Astrocyte (in vitro differentiated cells and primary cell): ENCODE results near the gene TK1. TPM values are rescaled to one million over a fixed set of nuclear protein-coding genes. Genes with fewer than 3 reads are reported as not detected.

Experiments
- DNase-seq: peaks from one replicate; pipeline ENCODE4 v3.0.0-alpha.2; 2010; ENCODE audit warnings: low read depth
- FAIRE-seq: peaks from 2 replicates; lab custom pipeline; 2011; peaks lifted over from hg19 to GRCh38; lab: Jason Lieb, UNC
- H2AFZ ChIP-seq: 2 replicates; pipeline ENCODE4 v1.6.0; 2012; ENCODE audit warnings: low read depth, low read length, inconsistent platforms
- H3K27ac ChIP-seq: 2 replicates; pipeline ENCODE4 v1.5.1; 2011; ENCODE audit warnings: low read depth, low read length, inconsistent platforms
- H3K27me3 ChIP-seq: 2 replicates; pipeline ENCODE4 v1.6.0; 2011; ENCODE audit warnings: low read length, inconsistent platforms; ENCODE audit not compliant: insufficient read depth
- H3K36me3 ChIP-seq: 2 replicates; pipeline ENCODE4 v1.5.1; 2011; ENCODE audit warnings: low read length, inconsistent platforms; ENCODE audit not compliant: insufficient read depth
- H3K4me1 ChIP-seq: 2 replicates; pipeline ENCODE4 v1.5.1; 2011; ENCODE audit warnings: low read length, inconsistent platforms; ENCODE audit not compliant: insufficient read depth
- H3K4me2 ChIP-seq: 2 replicates; pipeline ENCODE4 v1.6.0; 2012; ENCODE audit warnings: low read length, inconsistent platforms
- H3K4me3 ChIP-seq: 2 replicates; pipeline ENCODE4 v1.5.1; 2011; ENCODE audit warnings: low read depth, mild to moderate bottlenecking, low read length, inconsistent platforms; ENCODE audit not compliant: insufficient read depth
- H3K79me2 ChIP-seq: 2 replicates; pipeline ENCODE4 v1.6.0; 2012; ENCODE audit warnings: mild to moderate bottlenecking, low read length, inconsistent platforms; ENCODE audit not compliant: insufficient read depth
- H3K9ac ChIP-seq: 2 replicates; pipeline ENCODE4 v1.6.0; 2012; ENCODE audit warnings: mild to moderate bottlenecking, low read length, inconsistent platforms
- H3K9me3 ChIP-seq: 2 replicates; pipeline ENCODE4 v1.5.1; 2012; ENCODE audit warnings: low read depth, mild to moderate bottlenecking, low read length, inconsistent platforms; ENCODE audit not compliant: insufficient read depth
- H4K20me1 ChIP-seq: 2 replicates; pipeline ENCODE4 v1.6.0; 2012; ENCODE audit warnings: low read length, inconsistent platforms; ENCODE audit not compliant: insufficient read depth
- H3K27ac Mint-ChIP-seq: one replicate; pipeline ENCODE4 v1.8.0; 2021; ENCODE audit warnings: mild to moderate bottlenecking, mixed read lengths; ENCODE audit not compliant: unreplicated experiment
- H3K27me3 Mint-ChIP-seq: one replicate; pipeline ENCODE4 v1.8.0; 2021; ENCODE audit warnings: low read depth, mixed read lengths; ENCODE audit not compliant: unreplicated experiment
- H3K36me3 Mint-ChIP-seq: one replicate; pipeline ENCODE4 v1.8.0; 2021; ENCODE audit warnings: low read depth, mixed read lengths; ENCODE audit not compliant: unreplicated experiment
- H3K4me1 Mint-ChIP-seq: one replicate; pipeline ENCODE4 v1.8.0; 2021; ENCODE audit warnings: low read depth, mixed read lengths; ENCODE audit not compliant: unreplicated experiment
- H3K4me3 Mint-ChIP-seq: one replicate; pipeline ENCODE4 v1.8.0; 2021; ENCODE audit warnings: mild to moderate bottlenecking, moderate library complexity, mixed read lengths; ENCODE audit not compliant: unreplicated experiment
- H3K9me3 Mint-ChIP-seq: one replicate; pipeline ENCODE4 v1.8.0; 2021; ENCODE audit warnings: mild to moderate bottlenecking, mixed read lengths; ENCODE audit not compliant: unreplicated experiment
- CTCF ChIP-seq: IDR thresholded peaks from 2 replicates; pipeline ENCODE4 v1.5.1; 2011; ENCODE audit warnings: low read depth, mild to moderate bottlenecking, inconsistent platforms, low read length, moderate library complexity; ENCODE audit not compliant: insufficient read depth
- EZH2 ChIP-seq: IDR thresholded peaks from 2 replicates; pipeline ENCODE4 v1.6.1; 2012; ENCODE audit warnings: mild to moderate bottlenecking, low read length, inconsistent platforms; ENCODE audit not compliant: insufficient read depth
- total RNA-seq: library from RNA; stranded (reverse); gene quantifications from 2 replicates; pipeline ENCODE4 v1.2.1, GENCODE V29; 2021

TK1 gene
- total RNA-seq, 1 donor from 2014 or later = 7.5 TPM

- H3K27me3 ChIP-seq = no peaks in the 10 kb centered on the region
- H3K4me3 ChIP-seq = peak overlapping the region; percentile 54
- DNase-seq (no peak), FAIRE-seq (no peak)
- no peak overlapping the region for H3K27ac Mint-ChIP-seq
- peak overlapping the region; percentile 80 for H3K4me3 Mint-ChIP-seq
- H3K9ac ChIP-seq = peak overlapping the region; percentile 72
- peaks cover 16% of the 10 kb centered on the region for H4K20me1 ChIP-seq
- peaks cover 6% of the 10 kb centered on the region for H3K4me1 Mint-ChIP-seq
- peaks cover 3% of the 10 kb centered on the region for H3K27me3 Mint-ChIP-seq
- H3K4me2 ChIP-seq = peak overlapping the region; percentile 84
- no peaks in the 10 kb centered on the region for H3K9me3 Mint-ChIP-seq
- no peak overlapping the region for H3K27ac ChIP-seq
- H3K36me3 ChIP-seq = no peaks in the 10 kb centered on the region
- no peaks in the 10 kb centered on the region for H3K9me3 ChIP-seq
- peaks cover 4% of the 10 kb centered on the region for H3K4me1 ChIP-seq
- TF ChIP-seq CTCF (no peak), EZH2 (no peak)
- peaks cover 9% of the 10 kb centered on the region for H3K36me3 Mint-ChIP-seq
- no peaks in the 10 kb centered on the region for H3K79me2 ChIP-seq
- H2AFZ ChIP-seq = no peak overlapping the region
Measured at GRCh38 chr17:78168903-78169793, 17.7 kb downstream of the TK1 start.

GRCh38 chr17:78168242-78168902, 18.5 kb downstream of the TK1 start, which contains the start of gene SYNGR2:
Gene SYNGR2 (plus strand): TSS chr17:78168581. CDS start chr17:78168617, 36 bp downstream.
- peaks cover 4% of the 10 kb centered on the region for H3K4me1 ChIP-seq
- Mint-ChIP-seq H3K36me3 (peaks cover 2% of the 10 kb centered on the region), H3K9me3 (no peaks in the 10 kb centered on the region), H3K4me3 (peak within 1 kb of the TSS; percentile 80), H3K27me3 (peaks cover 3% of the 10 kb centered on the region), H3K4me1 (peaks cover 6% of the 10 kb centered on the region), H3K27ac (no peak within 1 kb of the TSS)
- no peak within 1 kb of the TSS for H3K27ac ChIP-seq
- H4K20me1 ChIP-seq = peaks cover 13% of the 10 kb centered on the region
- no peaks in the 10 kb centered on the region for H3K79me2 ChIP-seq
- no peak for DNase-seq
- no peaks in the 10 kb centered on the region for H3K27me3 ChIP-seq
- H3K4me3 ChIP-seq = peak within 1 kb of the TSS; percentile 54
- H3K9ac ChIP-seq = peak within 1 kb of the TSS; percentile 72
- H3K4me2 ChIP-seq = peak within 1 kb of the TSS; percentile 84
- no peaks in the 10 kb centered on the region for H3K9me3 ChIP-seq
- TF ChIP-seq CTCF (no peak), EZH2 (no peak)
- H3K36me3 ChIP-seq = no peaks in the 10 kb centered on the region
- H2AFZ ChIP-seq = peak within 1 kb of the TSS; percentile 90
- FAIRE-seq = no peak
